ENCODE data around the gene SAE1.

DNA sequence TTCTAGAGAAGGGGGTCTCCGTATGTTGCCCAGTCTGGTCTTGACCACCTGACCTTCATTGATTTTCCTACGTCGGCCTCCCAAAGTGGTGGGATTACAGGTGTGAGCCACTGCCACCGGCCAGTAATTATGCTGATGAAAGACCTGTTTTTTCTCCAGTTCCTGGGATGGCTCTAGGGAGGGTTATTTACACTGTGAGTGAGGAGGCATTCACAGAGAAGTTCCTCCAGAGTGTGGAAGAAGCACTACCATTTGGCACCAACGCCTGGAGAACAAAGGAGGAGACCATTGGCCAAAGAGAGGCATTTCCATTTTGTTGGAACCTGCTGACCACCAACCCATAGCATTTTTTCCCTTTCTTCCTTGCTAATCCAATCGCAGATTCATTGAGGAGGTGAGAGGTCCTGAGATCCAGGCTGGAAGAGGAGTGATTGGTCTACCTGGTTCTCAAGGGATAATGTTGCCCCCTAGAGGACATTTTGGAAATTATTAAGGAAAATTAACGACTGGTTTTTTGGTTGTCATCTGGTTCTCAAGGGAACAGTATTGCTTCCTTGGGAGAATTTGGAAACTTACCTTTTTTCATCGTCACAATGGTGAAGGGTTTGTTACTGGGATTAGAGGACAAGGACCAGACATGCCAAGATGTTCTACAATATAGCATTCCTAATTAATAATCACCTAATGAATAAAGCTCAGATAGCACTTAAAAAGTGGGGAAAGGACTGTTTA is 5.5 kb upstream of the SAE1 start:
- TF ChIP-seq, protein P1, sequence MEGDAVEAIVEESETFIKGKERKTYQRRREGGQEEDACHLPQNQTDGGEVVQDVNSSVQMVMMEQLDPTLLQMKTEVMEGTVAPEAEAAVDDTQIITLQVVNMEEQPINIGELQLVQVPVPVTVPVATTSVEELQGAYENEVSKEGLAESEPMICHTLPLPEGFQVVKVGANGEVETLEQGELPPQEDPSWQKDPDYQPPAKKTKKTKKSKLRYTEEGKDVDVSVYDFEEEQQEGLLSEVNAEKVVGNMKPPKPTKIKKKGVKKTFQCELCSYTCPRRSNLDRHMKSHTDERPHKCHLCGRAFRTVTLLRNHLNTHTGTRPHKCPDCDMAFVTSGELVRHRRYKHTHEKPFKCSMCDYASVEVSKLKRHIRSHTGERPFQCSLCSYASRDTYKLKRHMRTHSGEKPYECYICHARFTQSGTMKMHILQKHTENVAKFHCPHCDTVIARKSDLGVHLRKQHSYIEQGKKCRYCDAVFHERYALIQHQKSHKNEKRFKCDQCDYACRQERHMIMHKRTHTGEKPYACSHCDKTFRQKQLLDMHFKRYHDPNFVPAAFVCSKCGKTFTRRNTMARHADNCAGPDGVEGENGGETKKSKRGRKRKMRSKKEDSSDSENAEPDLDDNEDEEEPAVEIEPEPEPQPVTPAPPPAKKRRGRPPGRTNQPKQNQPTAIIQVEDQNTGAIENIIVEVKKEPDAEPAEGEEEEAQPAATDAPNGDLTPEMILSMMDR (IDR thresholded peaks at IDR 0.05): peak; percentile 55 to 90 (median 77)
- no peak for TF ChIP-seq POLR2A (IDR thresholded peaks at IDR 0.05)
